T-cell (primary cell): Measurements from ENCODE around the gene SUSD1. TPM values are rescaled to one million over a fixed set of nuclear protein-coding genes. Genes with fewer than 3 reads are reported as not detected.

Source experiments
- ATAC-seq, 4 experiments: fragments of 200-7000 bp in 3 of 4; fragments of 150-1000 bp in 1 of 4; cut with Tn5 transposase; replicated peaks in 1 of 4; 1 replicate in 3 of 4; 2 replicates in 1 of 4; pipeline ENCODE4 v1.10.0; 2021; ENCODE audit warnings: moderate library complexity in 3 of 4, mild to moderate bottlenecking in 2 of 4, moderate number of reproducible peaks in 1 of 4
- CTCF ChIA-PET, 2 donors: fragments of 300-600 bp; sonication (Branson Sonifier 250); formaldehyde crosslinking; loops; one replicate each; lab custom pipeline; 2022; ENCODE audit warnings: antibody characterized with exemption in 2 of 2; lab: Charles Lee
- POLR2A ChIA-PET, 2 donors: fragments of 300-600 bp; sonication (Branson Sonifier 250); formaldehyde crosslinking; loops; one replicate each; lab custom pipeline; 2022; ENCODE audit warnings: antibody characterized with exemption in 2 of 2; lab: Charles Lee
- DNase-seq, 35 experiments: peaks; one replicate each; pipeline versions ENCODE4 v3.0.0 to v3.0.0-alpha.2; 2013 to 2023
- H3K27ac ChIP-seq: one replicate; pipeline ENCODE4 v1.5.1; 2013; ENCODE audit warnings: low read length
- H3K27me3 ChIP-seq, 2 experiments: replicated peaks in 1 of 2; 1 replicate in 1 of 2; 2 replicates in 1 of 2; pipeline versions ENCODE4 v1.6.1 to v1.7.0; 2013; ENCODE audit warnings: low read length in 1 of 2, mixed read lengths in 1 of 2; ENCODE audit not compliant: control insufficient read depth in 2 of 2, insufficient read depth in 2 of 2; ENCODE audit errors: extremely low read depth in 1 of 2
- H3K36me3 ChIP-seq, 2 donors: 1 replicate in 1 of 2; 2 replicates in 1 of 2; pipeline versions ENCODE4 v1.6.1 to v1.7.0; 2013; ENCODE audit warnings: low read length in 1 of 2; ENCODE audit not compliant: control insufficient read depth in 2 of 2, insufficient read depth in 1 of 2; ENCODE audit errors: extremely low read depth in 1 of 2
- H3K4me1 ChIP-seq, 2 experiments: 1 replicate in 1 of 2; 2 replicates in 1 of 2; pipeline versions ENCODE4 v1.6.1 to v1.7.0; 2013; ENCODE audit warnings: low read length in 2 of 2, mixed read lengths in 1 of 2; ENCODE audit not compliant: insufficient read depth in 2 of 2, control insufficient read depth in 1 of 2; ENCODE audit errors: extremely low read depth in 1 of 2
- H3K4me3 ChIP-seq, 2 donors: 1 replicate in 1 of 2; 2 replicates in 1 of 2; pipeline versions ENCODE4 v1.5.1 to v1.7.0; 2013; ENCODE audit warnings: mild to moderate bottlenecking in 2 of 2, low read length in 1 of 2, moderate library complexity in 1 of 2; ENCODE audit not compliant: control insufficient read depth in 1 of 2; ENCODE audit errors: extremely low read depth in 1 of 2
- H3K9me3 ChIP-seq: 2 replicates; pipeline ENCODE4 v1.7.0; 2013
- H3K27ac Mint-ChIP-seq, 2 donors: one replicate each; pipeline ENCODE4 v1.8.0; 2020 to 2021; ENCODE audit warnings: mild to moderate bottlenecking in 2 of 2, mixed read lengths in 2 of 2
- H3K27me3 Mint-ChIP-seq, 2 donors: one replicate each; pipeline ENCODE4 v1.8.0; 2021 to 2022; ENCODE audit warnings: mixed read lengths in 2 of 2
- H3K36me3 Mint-ChIP-seq: one replicate; pipeline ENCODE4 v1.8.0; 2021; ENCODE audit warnings: mixed read lengths
- H3K4me1 Mint-ChIP-seq, 3 donors: one replicate each; pipeline ENCODE4 v1.8.0; 2020 to 2022; ENCODE audit warnings: mixed read lengths in 3 of 3, mild to moderate bottlenecking in 1 of 3
- H3K4me3 Mint-ChIP-seq, 3 donors: one replicate each; pipeline ENCODE4 v1.8.0; 2020 to 2022; ENCODE audit warnings: mild to moderate bottlenecking in 3 of 3, mixed read lengths in 3 of 3, moderate library complexity in 3 of 3
- H3K9me3 Mint-ChIP-seq, 3 donors: one replicate each; pipeline ENCODE4 v1.8.0; 2020 to 2022; ENCODE audit warnings: mixed read lengths in 3 of 3
- WGBS: methylation state at CpG from one replicate; pipeline ENCODE4 v1.1.5; 2013; ENCODE audit warnings: missing lambda C conversion rate; ENCODE audit not compliant: insufficient coverage; 5-methylcytosine and 5-hydroxymethylcytosine counted together
- total RNA-seq, 35 experiments: library from RNA in 6 of 35; stranded (reverse) in 6 of 35; fragments of 120-200 nt in 1 of 35; gene quantifications; one replicate each; pipeline versions ENCODE4 v1.2.1 to v1.2.4 and lab custom pipeline; 2013 to 2026

Gene SUSD1
- total RNA-seq, 5 donors from 2014 or later (not counting 1 experiment from before 2014, with no cell fraction given) = 5.6 to 17.5 (median 7.9) TPM

- Mint-ChIP-seq H3K9me3 (no peaks in the 10 kb centered on the region), H3K27ac (no peak overlapping the region), H3K4me3 (no peak overlapping the region), H3K27me3 (no peaks in the 10 kb centered on the region), H3K36me3 (no peaks in the 10 kb centered on the region), H3K4me1 (peaks cover 15 to 22% (median 19%) of the 10 kb centered on the region in 3 donors)
- WGBS = 100% methylated on average over 1 of the region's 3 CpGs
- no peak for ATAC-seq
- ChIA-PET POLR2A (no interaction called here), CTCF (interaction anchor here in 1 of 2 donors (0.6 kb wide), 1 partner anchor 86 kb away, joined by 3 read pairs; no protein-coding TSS in a partner anchor)
- Histone ChIP-seq H3K27me3 (no peaks in the 10 kb centered on the region), H3K27ac (no peak overlapping the region), H3K4me3 (no peak overlapping the region), H3K36me3 (no peaks in the 10 kb centered on the region), H3K9me3 (no peaks in the 10 kb centered on the region), H3K4me1 (peaks cover 0 to 3% of the 10 kb centered on the region in 2 experiments)
- DNase-seq = no peak
Measured at GRCh38 chr9:112011051-112011620, 164.0 kb downstream of the SUSD1 start.

- H3K4me3 Mint-ChIP-seq = no peak overlapping the region
- no peak overlapping the region for H3K4me3 ChIP-seq
- no peak overlapping the region for H3K27ac Mint-ChIP-seq
- H3K9me3 Mint-ChIP-seq = no peaks in the 10 kb centered on the region
- no peak for DNase-seq
- H3K36me3 Mint-ChIP-seq = no peaks in the 10 kb centered on the region
- ChIA-PET POLR2A (no interaction called here), CTCF (no interaction called here)
- no peaks in the 10 kb centered on the region for H3K9me3 ChIP-seq
- H3K4me1 ChIP-seq = peaks cover 0 to 3% of the 10 kb centered on the region in 2 experiments
- H3K27me3 Mint-ChIP-seq = no peaks in the 10 kb centered on the region
- no peaks in the 10 kb centered on the region for H3K36me3 ChIP-seq
- H3K27ac ChIP-seq = no peak overlapping the region
- H3K4me1 Mint-ChIP-seq = peaks cover 21 to 22% (median 21%) of the 10 kb centered on the region in 3 donors
- no peak for ATAC-seq
- H3K27me3 ChIP-seq = no peaks in the 10 kb centered on the region
Measured at GRCh38 chr9:112010537-112010936, 164.6 kb downstream of the SUSD1 start.

- H3K4me1 ChIP-seq = peaks cover 4 to 5% of the 10 kb centered on the region in 2 experiments
- POLR2A ChIA-PET = no interaction called here
Measured at GRCh38 chr9:112009656-112010055, 165.4 kb downstream of the SUSD1 start.

GRCh38 chr9:112007575-112008240, 167.4 kb downstream of the SUSD1 start:
- H3K27me3 Mint-ChIP-seq = no peaks in the 10 kb centered on the region
- H3K27ac ChIP-seq = no peak overlapping the region
- no peak overlapping the region for H3K4me3 Mint-ChIP-seq
- no peaks in the 10 kb centered on the region for H3K27me3 ChIP-seq
- H3K9me3 Mint-ChIP-seq = no peaks in the 10 kb centered on the region
- peaks cover 8 to 20% of the 10 kb centered on the region in 2 experiments for H3K4me1 ChIP-seq
- no peak for DNase-seq
- peak overlapping the region in 1 of 2 donors; percentile 44 for H3K27ac Mint-ChIP-seq
- H3K36me3 ChIP-seq = no peaks in the 10 kb centered on the region
- no peaks in the 10 kb centered on the region for H3K36me3 Mint-ChIP-seq
- ChIA-PET CTCF (interaction anchor here in 1 of 2 donors (0.5 to 1.0 kb wide), 2 partner anchors 67 to 221 kb away, joined by 3 read pairs; no protein-coding TSS in a partner anchor), POLR2A (interaction anchor here (0.6 kb wide), 2 partner anchors 23 kb away, joined by 3 to 4 read pairs; no protein-coding TSS in a partner anchor)
- H3K9me3 ChIP-seq = no peaks in the 10 kb centered on the region
- no peak for ATAC-seq
- no peak overlapping the region for H3K4me3 ChIP-seq
- peaks cover 33 to 39% (median 34%) of the 10 kb centered on the region in 3 donors for H3K4me1 Mint-ChIP-seq
- no CpG with 5 or more reads among the region's 6 CpGs for WGBS

More at GRCh38 chr9:112009656-112010055, 165.4 kb downstream of the SUSD1 start:
- Mint-ChIP-seq H3K27me3 (no peaks in the 10 kb centered on the region), H3K27ac (no peak overlapping the region), H3K4me1 (peaks cover 25% of the 10 kb centered on the region in 3 donors), H3K9me3 (no peaks in the 10 kb centered on the region), H3K4me3 (no peak overlapping the region), H3K36me3 (no peaks in the 10 kb centered on the region)
- Histone ChIP-seq H3K4me3 (no peak overlapping the region), H3K27ac (no peak overlapping the region), H3K36me3 (no peaks in the 10 kb centered on the region), H3K9me3 (no peaks in the 10 kb centered on the region), H3K27me3 (no peaks in the 10 kb centered on the region)
- DNase-seq (no peak), ATAC-seq (no peak)
- CTCF ChIA-PET = no interaction called here
- 79% methylated on average over 2 of the region's 3 CpGs for WGBS

GRCh38 chr9:112006361-112007020, 168.6 kb downstream of the SUSD1 start:
- Mint-ChIP-seq H3K4me3 (no peak overlapping the region), H3K9me3 (no peaks in the 10 kb centered on the region), H3K36me3 (no peaks in the 10 kb centered on the region), H3K27ac (no peak overlapping the region), H3K27me3 (no peaks in the 10 kb centered on the region), H3K4me1 (peaks cover 35 to 43% (median 42%) of the 10 kb centered on the region in 3 donors)
- 100% methylated on average over 3 of the region's 11 CpGs for WGBS
- ChIA-PET POLR2A (no interaction called here), CTCF (interaction anchor here in 1 of 2 donors (1.2 kb wide), 1 partner anchor 248 kb away, joined by 3 read pairs; no protein-coding TSS in a partner anchor)
- no peaks in the 10 kb centered on the region for H3K27me3 ChIP-seq
- ATAC-seq (no peak), DNase-seq (no peak)
- H3K36me3 ChIP-seq = no peaks in the 10 kb centered on the region
- peaks cover 13 to 32% of the 10 kb centered on the region in 2 experiments for H3K4me1 ChIP-seq
- H3K9me3 ChIP-seq = no peaks in the 10 kb centered on the region
- no peak overlapping the region for H3K4me3 ChIP-seq
- H3K27ac ChIP-seq = no peak overlapping the region

- no peaks in the 10 kb centered on the region for H3K27me3 Mint-ChIP-seq
- H3K27ac Mint-ChIP-seq = no peak overlapping the region
- CTCF ChIA-PET = interaction anchor here (0.6 to 1.2 kb wide), 2 partner anchors 152 to 247 kb away, joined by 3 read pairs; no protein-coding TSS in a partner anchor
Measured at GRCh38 chr9:112005939-112006338, 169.2 kb downstream of the SUSD1 start.

More at GRCh38 chr9:112005939-112006338, 169.2 kb downstream of the SUSD1 start:
- no peaks in the 10 kb centered on the region for H3K27me3 ChIP-seq
- Mint-ChIP-seq H3K4me1 (peaks cover 36 to 47% (median 44%) of the 10 kb centered on the region in 3 donors), H3K4me3 (no peak overlapping the region), H3K9me3 (no peaks in the 10 kb centered on the region), H3K36me3 (no peaks in the 10 kb centered on the region)
- POLR2A ChIA-PET = interaction anchor here in 1 of 2 donors (0.7 kb wide), 1 partner anchor 83 kb away, joined by 12 read pairs; no protein-coding TSS in a partner anchor
- H3K9me3 ChIP-seq = no peaks in the 10 kb centered on the region
- H3K4me1 ChIP-seq = peaks cover 13 to 36% of the 10 kb centered on the region in 2 experiments
- WGBS = 94% methylated on average over 3 of the region's 8 CpGs
- no peaks in the 10 kb centered on the region for H3K36me3 ChIP-seq
- ATAC-seq (no peak), DNase-seq (no peak)
- H3K4me3 ChIP-seq = no peak overlapping the region
- no peak overlapping the region for H3K27ac ChIP-seq
